ENCODE results near the gene APP.
"Not testable (repeated sequence)": the region's sequence is repeated elsewhere in the genome, so short reads cannot be mapped to it uniquely, and the experiment has no call there.

APP gene

DNA sequence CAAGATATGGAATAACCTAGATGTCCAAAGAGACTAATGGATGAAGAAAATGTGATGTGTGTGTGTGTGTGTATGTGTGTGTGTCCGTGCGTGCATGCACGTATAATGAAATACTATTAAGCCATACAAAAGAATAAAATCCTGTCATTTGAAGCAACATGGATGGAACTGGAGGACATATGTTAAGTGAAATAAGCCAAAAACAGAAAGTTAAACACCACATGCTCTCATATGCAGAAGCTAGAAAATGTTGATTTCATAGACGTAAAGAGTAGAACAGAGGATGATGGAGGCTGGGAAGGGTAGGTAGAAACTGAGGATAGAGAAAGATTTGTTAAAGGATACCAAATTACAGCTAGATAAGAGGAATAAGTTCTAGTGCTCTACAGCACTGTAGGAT, 133.7 kb downstream of the APP start:
- DNase-seq (ENCODE audit: insufficient read length, low spot score) (no peak), FAIRE-seq (no peak)

- DNase-seq (ENCODE audit: insufficient read length, low spot score): no peak
- FAIRE-seq: no peak
Measured at GRCh38 chr21:26032263-26032662, 138.3 kb downstream of the APP start.

GRCh38 chr21:26028183-26028582, 142.4 kb downstream of the APP start:
- DNase-seq (ENCODE audit: insufficient read length, low spot score): no peak
- no peak for FAIRE-seq

- no peak for FAIRE-seq
- DNase-seq (ENCODE audit: insufficient read length, low spot score): no peak
Measured at GRCh38 chr21:26027696-26028095, 142.9 kb downstream of the APP start.

GRCh38 chr21:26025536-26026512, 144.7 kb downstream of the APP start:
- FAIRE-seq: no peak

DNA sequence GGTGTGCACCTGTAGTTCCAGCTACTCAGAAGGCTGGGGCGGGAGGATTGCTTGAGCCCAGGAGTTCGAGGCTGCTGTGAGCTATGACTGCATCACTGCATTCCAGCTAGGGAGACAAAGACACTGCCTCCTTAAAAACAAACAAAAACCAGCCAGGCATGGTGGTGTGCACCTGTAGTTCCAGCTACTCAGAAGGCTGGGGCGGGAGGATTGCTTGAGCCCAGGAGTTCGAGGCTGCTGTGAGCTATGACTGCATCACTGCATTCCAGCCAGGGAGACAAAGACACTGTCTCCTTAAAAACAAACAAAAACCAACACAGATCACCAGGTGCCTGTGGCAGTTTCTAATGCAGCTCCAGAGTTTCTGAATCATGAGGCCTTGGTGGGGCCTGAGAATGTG, 147.2 kb downstream of the APP start:
- FAIRE-seq; DNase-seq (ENCODE audit: insufficient read length, low spot score): not testable (repeated sequence)

More at GRCh38 chr21:26025536-26026512, 144.7 kb downstream of the APP start:
- DNase-seq (ENCODE audit: insufficient read length, low spot score): no peak

DNA sequence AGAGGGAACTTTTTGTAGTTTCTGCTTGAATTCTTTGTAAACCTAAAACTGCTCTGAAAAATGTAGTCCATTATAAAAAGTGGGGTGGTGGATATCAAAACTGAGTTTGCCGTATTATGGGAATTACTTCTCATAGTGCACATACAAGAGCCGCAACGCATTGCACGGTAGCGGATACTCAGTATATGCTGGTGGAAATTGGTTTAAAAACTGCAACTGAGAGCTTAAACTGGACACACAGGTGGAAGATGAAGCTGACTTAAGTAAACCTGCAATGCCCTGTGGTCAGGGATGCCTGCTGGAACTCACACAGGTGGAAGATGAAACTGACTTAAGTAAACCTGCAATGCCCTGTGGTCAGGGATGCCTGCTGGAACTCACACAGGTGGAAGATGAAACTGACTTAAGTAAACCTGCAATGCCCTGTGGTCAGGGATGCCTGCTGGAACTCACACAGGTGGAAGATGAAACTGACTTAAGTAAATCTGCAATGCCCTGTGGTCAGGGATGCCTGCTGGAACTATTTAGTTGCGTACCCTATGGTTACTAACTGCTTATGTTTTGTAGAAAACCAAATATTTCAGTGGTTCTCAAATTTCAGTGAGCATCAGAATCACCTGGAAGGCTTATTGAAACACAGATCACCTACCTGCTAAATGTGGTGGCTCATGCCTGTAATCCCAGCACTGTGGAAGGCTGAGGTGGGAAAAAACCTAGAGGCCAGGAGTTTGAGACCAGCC, 147.8 kb downstream of the APP start:
- DNase-seq (ENCODE audit: insufficient read length, low spot score); FAIRE-seq: not testable (repeated sequence)

GRCh38 chr21:26020510-26020909, 150.1 kb downstream of the APP start:
- no peak for DNase-seq (ENCODE audit: insufficient read length, low spot score)
- no peak for FAIRE-seq

- FAIRE-seq (no peak), DNase-seq (ENCODE audit: insufficient read length, low spot score) (no peak)
Measured at GRCh38 chr21:26020081-26020480, 150.5 kb downstream of the APP start.

- DNase-seq (ENCODE audit: insufficient read length, low spot score) (no peak), FAIRE-seq (no peak)
Measured at GRCh38 chr21:26019236-26019635, 151.3 kb downstream of the APP start.

DNA sequence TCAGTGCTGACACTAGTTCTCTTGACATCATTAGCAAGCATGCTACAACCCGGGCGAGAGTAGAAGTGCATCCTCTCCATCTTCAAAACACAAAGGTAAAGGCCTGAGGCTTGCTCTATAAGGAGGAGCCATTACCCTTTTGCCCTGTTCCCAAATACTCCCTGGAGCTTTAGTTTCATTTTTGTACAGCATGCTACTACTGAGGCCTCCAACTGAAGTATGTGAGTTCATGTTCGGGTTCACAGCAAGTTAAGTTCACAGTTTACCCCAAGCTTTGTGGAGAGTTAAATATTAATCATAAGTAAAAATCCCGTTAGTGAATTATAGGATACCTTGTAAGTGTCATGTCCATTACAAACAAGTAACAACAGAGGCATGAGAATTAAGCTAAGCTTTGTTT, 156.6 kb downstream of the APP start:
- DNase-seq (ENCODE audit: insufficient read length, low spot score): no peak
- FAIRE-seq: no peak

GRCh38 chr21:26012482-26012881, 158.1 kb downstream of the APP start:
- DNase-seq (ENCODE audit: insufficient read length, low spot score); FAIRE-seq: not testable (repeated sequence)

DNA sequence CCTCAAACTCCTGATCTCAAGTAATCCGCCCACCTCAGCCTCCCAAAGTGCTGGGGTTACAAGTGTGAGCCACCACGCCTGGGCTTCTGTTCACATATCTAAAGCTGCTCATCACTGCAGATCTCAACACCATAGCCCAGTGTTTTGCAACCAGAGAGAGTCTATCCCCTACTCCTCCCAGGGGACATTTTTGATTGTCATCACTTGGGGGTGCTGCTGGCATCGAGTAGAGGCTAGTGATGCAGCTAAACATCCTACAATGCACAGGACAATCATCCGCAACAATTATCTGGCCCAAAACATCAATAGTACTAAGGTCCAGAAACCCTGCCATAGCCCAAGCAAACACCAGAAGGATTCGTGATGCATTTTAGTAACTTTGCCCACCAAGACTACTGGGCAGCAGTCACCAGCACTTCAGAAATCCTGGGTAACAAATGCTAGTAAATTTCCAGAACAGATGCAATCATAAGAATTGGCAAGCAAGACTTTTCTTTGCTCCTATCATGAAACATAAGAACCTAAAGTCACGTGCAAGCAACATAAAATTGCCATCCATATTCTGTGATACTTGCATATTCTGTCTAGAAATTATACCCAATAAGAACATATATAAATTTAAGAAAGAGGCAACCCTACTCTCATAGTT, 159.2 kb downstream of the APP start:
- FAIRE-seq (no peak), DNase-seq (ENCODE audit: insufficient read length, low spot score) (peak; percentile 7)

- FAIRE-seq (no peak), DNase-seq (ENCODE audit: insufficient read length, low spot score) (no peak)
Measured at GRCh38 chr21:26007951-26008498, 162.5 kb downstream of the APP start.

GRCh38 chr21:26005464-26005863, 165.1 kb downstream of the APP start:
- FAIRE-seq (no peak), DNase-seq (ENCODE audit: insufficient read length, low spot score) (no peak)

DNA sequence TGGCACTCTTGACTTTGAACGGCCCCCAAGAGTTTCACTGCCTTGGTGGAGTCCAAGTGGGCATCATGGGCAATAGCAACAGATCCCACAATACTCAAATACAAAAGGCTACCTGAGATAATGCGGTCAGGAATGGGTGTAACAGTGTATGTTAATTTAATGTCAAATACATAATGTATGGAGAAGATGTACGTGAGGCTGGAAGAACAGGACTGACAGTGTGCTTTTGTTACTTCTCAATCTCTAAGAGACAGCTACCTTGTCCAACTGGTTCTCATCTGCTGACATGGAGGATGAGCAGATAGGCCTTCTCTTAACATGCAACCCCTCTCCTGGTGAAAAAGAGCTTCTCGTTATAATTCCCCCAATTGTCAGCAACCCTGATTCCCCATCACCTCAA, 167.2 kb downstream of the APP start:
- DNase-seq (ENCODE audit: insufficient read length, low spot score): no peak
- no peak for FAIRE-seq

- no peak for FAIRE-seq
Measured at GRCh38 chr21:26001356-26001755, 169.2 kb downstream of the APP start.

DNA sequence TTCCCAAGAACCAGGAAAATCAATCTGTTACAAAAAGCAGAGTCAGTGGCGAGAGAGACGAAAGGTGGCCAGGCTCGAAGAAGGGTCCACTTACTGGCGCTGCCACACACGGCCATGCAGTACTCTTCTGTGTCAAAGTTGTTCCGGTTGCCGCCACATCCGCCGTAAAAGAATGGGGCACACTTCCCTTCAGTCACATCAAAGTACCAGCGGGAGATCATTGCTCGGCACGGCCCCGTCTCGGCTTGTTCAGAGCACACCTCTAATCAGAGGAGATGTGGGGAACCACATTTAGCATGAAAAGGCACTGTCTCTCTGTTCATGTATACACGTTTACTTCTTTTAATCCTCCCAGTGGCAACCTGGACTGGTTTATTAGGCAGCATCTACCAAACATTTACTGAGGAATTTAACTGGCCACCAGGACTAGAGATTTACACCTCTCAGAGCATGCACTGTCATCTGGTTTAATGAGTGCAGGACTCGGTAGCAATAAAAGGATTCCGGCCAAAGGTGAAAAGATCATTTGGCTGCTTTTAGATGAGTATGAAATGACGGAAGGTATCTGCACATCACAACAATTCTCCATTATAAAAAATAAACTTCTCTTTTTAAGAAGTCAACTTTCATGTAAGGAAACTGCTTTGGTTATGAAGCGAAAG, 170.5 kb downstream of the APP start:
- no peak for DNase-seq (ENCODE audit: insufficient read length, low spot score)
- FAIRE-seq: no peak

More at GRCh38 chr21:26001356-26001755, 169.2 kb downstream of the APP start:
- DNase-seq (ENCODE audit: insufficient read length, low spot score): no peak

GRCh38 chr21:25997788-25998611, 172.6 kb downstream of the APP start:
- no peak for DNase-seq (ENCODE audit: insufficient read length, low spot score)
- FAIRE-seq: no peak

Measured in HTR-8/SVneo (cell line).